KMS-11 (cell line): Measurements from ENCODE around the gene DIAPH1.
A peak's percentile ranks its signal among the peaks of the same experiment; 100 is the strongest.

ENCODE experiments used
- H2AFZ ChIP-seq: fragments of 200-600 bp; sonication (generic); 2 replicates; pipeline ENCODE4 v1.6.1; 2016; ENCODE audit warnings: antibody characterized with exemption, mixed run types, low read depth
- H3K27ac ChIP-seq: fragments of 200-600 bp; sonication (generic); 2 replicates; pipeline ENCODE4 v1.6.1; 2016; ENCODE audit warnings: mild to moderate bottlenecking, mixed run types
- H3K27me3 ChIP-seq: fragments of 200-600 bp; sonication (generic); 2 replicates; pipeline ENCODE4 v1.6.1; 2017; ENCODE audit warnings: mild to moderate bottlenecking, low read depth, mixed run types, moderate library complexity; ENCODE audit not compliant: insufficient read depth
- H3K36me3 ChIP-seq: fragments of 200-600 bp; sonication (generic); 2 replicates; pipeline ENCODE4 v1.6.1; 2017; ENCODE audit warnings: mild to moderate bottlenecking, mixed run types; ENCODE audit not compliant: insufficient read depth
- H3K4me1 ChIP-seq: fragments of 200-600 bp; sonication (generic); 2 replicates; pipeline ENCODE4 v1.6.1; 2016; ENCODE audit warnings: mild to moderate bottlenecking, low read depth, mixed run types; ENCODE audit not compliant: poor library complexity, severe bottlenecking
- H3K4me2 ChIP-seq: fragments of 200-600 bp; sonication (generic); 2 replicates; pipeline ENCODE4 v1.7.0; 2016; ENCODE audit warnings: mild to moderate bottlenecking, mixed run types
- H3K4me3 ChIP-seq: fragments of 200-600 bp; sonication (generic); IDR thresholded peaks from 2 replicates; pipeline ENCODE4 v1.6.1; 2017; ENCODE audit warnings: low read depth, low read length, mixed read lengths; ENCODE audit not compliant: insufficient read depth
- H3K79me2 ChIP-seq: fragments of 200-600 bp; sonication (generic); 2 replicates; pipeline ENCODE4 v1.6.1; 2016; ENCODE audit warnings: low read depth, mixed run types; ENCODE audit not compliant: insufficient read depth
- H3K9ac ChIP-seq: fragments of 200-600 bp; sonication (generic); 2 replicates; pipeline ENCODE4 v1.6.1; 2016; ENCODE audit warnings: mild to moderate bottlenecking, mixed run types
- H4K20me1 ChIP-seq: fragments of 200-600 bp; sonication (generic); 2 replicates; pipeline ENCODE4 v1.6.1; 2016; ENCODE audit warnings: mild to moderate bottlenecking, mixed run types; ENCODE audit not compliant: insufficient read depth
- CTCF ChIP-seq: fragments of 200-600 bp; sonication (generic); conservative IDR thresholded peaks from 2 replicates; pipeline ENCODE4 v1.6.1; 2017; ENCODE audit warnings: low read depth, mild to moderate bottlenecking, antibody characterized with exemption, low read length, moderate library complexity, mixed read lengths

The DIAPH1 gene

GRCh38 chr5:141512390-141512910 lies 106.3 kb downstream of the DIAPH1 start:
- H3K4me3 ChIP-seq, result no peak overlapping the region
- H3K27ac ChIP-seq, result no peak overlapping the region
- no peaks in the 10 kb centered on the region for H3K79me2 ChIP-seq
- no peaks in the 10 kb centered on the region for H3K4me1 ChIP-seq
- no peaks in the 10 kb centered on the region for H3K36me3 ChIP-seq
- TF ChIP-seq CTCF, result peak; percentile 57
- H4K20me1 ChIP-seq, result no peaks in the 10 kb centered on the region
- no peak overlapping the region for H2AFZ ChIP-seq
- H3K4me2 ChIP-seq, result no peak overlapping the region
- H3K9ac ChIP-seq, result no peak overlapping the region
- H3K27me3 ChIP-seq, result no peaks in the 10 kb centered on the region

- H3K9ac ChIP-seq, result no peak overlapping the region
- H3K27ac ChIP-seq, result no peak overlapping the region
- H3K4me1 ChIP-seq, result no peaks in the 10 kb centered on the region
- H3K27me3 ChIP-seq, result no peaks in the 10 kb centered on the region
- TF ChIP-seq CTCF, result no peak
- H3K4me3 ChIP-seq, result no peak overlapping the region
- no peaks in the 10 kb centered on the region for H3K79me2 ChIP-seq
- no peaks in the 10 kb centered on the region for H4K20me1 ChIP-seq
- no peak overlapping the region for H3K4me2 ChIP-seq
- H3K36me3 ChIP-seq, result no peaks in the 10 kb centered on the region
- no peak overlapping the region for H2AFZ ChIP-seq
Observed at GRCh38 chr5:141511771-141512325, 107.0 kb downstream of the DIAPH1 start.

GRCh38 chr5:141510850-141511601 lies 107.8 kb downstream of the DIAPH1 start:
- no peak overlapping the region for H3K4me3 ChIP-seq
- H3K36me3 ChIP-seq, result no peaks in the 10 kb centered on the region
- TF ChIP-seq CTCF, result no peak
- H2AFZ ChIP-seq, result no peak overlapping the region
- H3K4me2 ChIP-seq, result no peak overlapping the region
- H3K9ac ChIP-seq, result no peak overlapping the region
- no peaks in the 10 kb centered on the region for H4K20me1 ChIP-seq
- H3K79me2 ChIP-seq, result no peaks in the 10 kb centered on the region
- H3K27ac ChIP-seq, result no peak overlapping the region
- H3K4me1 ChIP-seq, result no peaks in the 10 kb centered on the region
- H3K27me3 ChIP-seq, result no peaks in the 10 kb centered on the region

GRCh38 chr5:141510160-141510559 lies 108.6 kb downstream of the DIAPH1 start:
- Histone ChIP-seq H3K79me2 (no peaks in the 10 kb centered on the region), H3K36me3 (no peaks in the 10 kb centered on the region), H3K9ac (no peak overlapping the region), H3K4me2 (no peak overlapping the region), H2AFZ (no peak overlapping the region), H3K4me3 (no peak overlapping the region), H4K20me1 (no peaks in the 10 kb centered on the region), H3K4me1 (no peaks in the 10 kb centered on the region), H3K27ac (no peak overlapping the region), H3K27me3 (no peaks in the 10 kb centered on the region)
- no peak for TF ChIP-seq CTCF
